B cell (primary cell): ENCODE data around the gene AADAC. TPM values are rescaled to one million over a fixed set of nuclear protein-coding genes. Genes with fewer than 3 reads are reported as not detected.

Experiments
- ATAC-seq: fragments of 200-7000 bp; cut with Tn5 transposase; one replicate; pipeline ENCODE4 v1.10.0; 2021; ENCODE audit warnings: low read depth, mild to moderate bottlenecking, moderate number of reproducible peaks, moderate library complexity
- CTCF ChIA-PET: fragments of 350-600 bp; sonication (Branson Sonifier 250); formaldehyde crosslinking; loops from one replicate; lab custom pipeline; 2021; ENCODE audit warnings: antibody characterized with exemption, inconsistent platforms; lab: Charles Lee
- POLR2A ChIA-PET: fragments of 350-600 bp; sonication (Branson Sonifier 250); formaldehyde crosslinking; loops from one replicate; lab custom pipeline; 2021; ENCODE audit warnings: antibody characterized with exemption; lab: Charles Lee
- DNase-seq: peaks from one replicate; pipeline ENCODE4 v3.0.0; 2013
- H2AFZ ChIP-seq: 2 replicates; pipeline ENCODE4 v1.6.1; 2012; ENCODE audit warnings: mild to moderate bottlenecking, low read depth, low read length; ENCODE audit not compliant: insufficient read depth, poor library complexity, severe bottlenecking
- H3K27ac ChIP-seq, 2 donors: 1 replicate in 1 of 2; 2 replicates in 1 of 2; pipeline ENCODE4 v1.5.1; 2012 to 2013; ENCODE audit warnings: low read length in 2 of 2, mild to moderate bottlenecking in 2 of 2, moderate library complexity in 1 of 2
- H3K27me3 ChIP-seq, 4 experiments: fragments of 200-600 bp in 1 of 4; sonication (generic) in 1 of 4; replicated peaks in 1 of 4; 1 replicate in 2 of 4; 2 replicates in 2 of 4; pipeline versions ENCODE4 v1.6.1 to v1.7.0; 2013 to 2016; ENCODE audit warnings: low read length in 3 of 4, mild to moderate bottlenecking in 2 of 4, mixed read lengths in 1 of 4, moderate library complexity in 1 of 4; ENCODE audit not compliant: insufficient read depth in 4 of 4, control insufficient read depth in 3 of 4; ENCODE audit errors: control extremely low read depth in 1 of 4
- H3K36me3 ChIP-seq, 2 experiments: replicated peaks in 1 of 2; 1 replicate in 1 of 2; 2 replicates in 1 of 2; pipeline versions ENCODE4 v1.6.1 to v1.7.1; 2013; ENCODE audit warnings: low read length in 1 of 2; ENCODE audit not compliant: insufficient read depth in 2 of 2, control insufficient read depth in 1 of 2; ENCODE audit errors: control extremely low read depth in 1 of 2, extremely low read depth in 1 of 2
- H3K4me1 ChIP-seq, 2 donors: fragments of 200-600 bp in 1 of 2; sonication (generic) in 1 of 2; 1 replicate in 1 of 2; 2 replicates in 1 of 2; pipeline versions ENCODE4 v1.5.1 to v1.6.1; 2013 to 2017; ENCODE audit warnings: low read length in 2 of 2; ENCODE audit not compliant: control insufficient read depth in 2 of 2, insufficient read depth in 2 of 2
- H3K4me2 ChIP-seq: replicated peaks from 2 replicates; pipeline ENCODE3; 2012; ENCODE audit warnings: mild to moderate bottlenecking, low read depth, low read length; ENCODE audit not compliant: poor library complexity, severe bottlenecking
- H3K4me3 ChIP-seq, 5 experiments: fragments of 200-600 bp in 1 of 5; sonication (generic) in 1 of 5; 1 replicate in 3 of 5; 2 replicates in 2 of 5; pipeline versions ENCODE4 v1.5.1 to v1.7.0; 2011 to 2016; ENCODE audit warnings: low read length in 4 of 5, mild to moderate bottlenecking in 4 of 5, low read depth in 2 of 5, control low read depth in 1 of 5, moderate library complexity in 1 of 5; ENCODE audit not compliant: insufficient read depth in 1 of 5; ENCODE audit errors: control extremely low read depth in 1 of 5, extremely low read depth in 1 of 5
- H3K79me2 ChIP-seq: fragments of 200-600 bp; sonication (generic); one replicate; pipeline ENCODE4 v1.6.0; 2016; ENCODE audit warnings: low read length; ENCODE audit not compliant: control insufficient read depth, insufficient read depth
- H3K9ac ChIP-seq: fragments of 200-600 bp; sonication (generic); 2 replicates; pipeline ENCODE4 v1.6.1; 2017; ENCODE audit warnings: mild to moderate bottlenecking, low read length, moderate library complexity
- H3K9me3 ChIP-seq, 3 donors: one replicate each; pipeline versions ENCODE4 v1.6.1 to v1.7.1; 2013; ENCODE audit warnings: low read length in 2 of 3; ENCODE audit not compliant: control insufficient read depth in 2 of 3, insufficient read depth in 1 of 3; ENCODE audit errors: control extremely low read depth in 1 of 3
- H4K20me1 ChIP-seq: 2 replicates; pipeline ENCODE4 v1.6.0; 2012; ENCODE audit warnings: mild to moderate bottlenecking, low read length; ENCODE audit not compliant: insufficient read depth, control insufficient read depth, poor library complexity, severe bottlenecking
- H3K27ac Mint-ChIP-seq: one replicate; pipeline ENCODE4 v1.8.0; 2021; ENCODE audit warnings: mixed read lengths
- H3K27me3 Mint-ChIP-seq: one replicate; pipeline ENCODE4 v1.8.0; 2021; ENCODE audit warnings: mixed read lengths
- H3K4me1 Mint-ChIP-seq: one replicate; pipeline ENCODE4 v1.8.0; 2021; ENCODE audit warnings: mixed read lengths
- H3K4me3 Mint-ChIP-seq: one replicate; pipeline ENCODE4 v1.8.0; 2021; ENCODE audit warnings: mixed read lengths
- H3K9me3 Mint-ChIP-seq: one replicate; pipeline ENCODE4 v1.8.0; 2022; ENCODE audit warnings: mixed read lengths; ENCODE audit not compliant: insufficient read depth
- CTCF ChIP-seq: fragments of 200-600 bp; IDR thresholded peaks from one replicate; pipeline ENCODE4 v1.8.0; 2022; ENCODE audit warnings: antibody characterized with exemption, mild to moderate bottlenecking
- EZH2 ChIP-seq: IDR thresholded peaks from 2 replicates; pipeline ENCODE4 v1.6.1; 2012; ENCODE audit warnings: borderline replicate concordance, low read depth, mild to moderate bottlenecking, moderate library complexity, low read length; ENCODE audit not compliant: insufficient read depth, poor library complexity, severe bottlenecking
- whole genome bisulfite sequencing: methylation state at CpG from one replicate; pipeline ENCODE4 v1.1.5; 2013; ENCODE audit warnings: missing lambda C conversion rate; ENCODE audit not compliant: insufficient coverage; 5-methylcytosine and 5-hydroxymethylcytosine counted together
- intact Hi-C: fragments of 100-400 bp; cut with micrococcal nuclease; formaldehyde crosslinking; loops from one replicate; pipeline ENCODE4 v1.10.0; 2022
- polyA plus RNA-seq: library from polyadenylated mRNA; depleted of rRNA; stranded (reverse); fragments of >200 nt; gene quantifications from 2 replicates; pipeline ENCODE4 v1.2.3, GENCODE V29; 2012
- total RNA-seq, 2 donors: library from RNA; stranded (reverse); fragments of 120-200 nt in 1 of 2; gene quantifications; 1 replicate in 1 of 2; 2 replicates in 1 of 2; pipeline versions ENCODE4 v1.2.3 to v1.2.4, GENCODE V29; 2013 to 2022

Gene AADAC
- total and polyA plus RNA-seq, 2 donors (not counting 1 experiment from before 2014, with no cell fraction given), result not detected

- no peaks in the 10 kb centered on the region for H3K27me3 ChIP-seq
- H3K4me3 ChIP-seq, result no peak overlapping the region
- WGBS, result no CpG with 5 or more reads among the region's 3 CpGs
- H3K27ac Mint-ChIP-seq, result no peak overlapping the region
- DNase-seq (no peak), ATAC-seq (no peak)
- CTCF ChIA-PET, result no interaction called here
- intact Hi-C loops, result no loop called here
- no peak for TF ChIP-seq EZH2
- TF ChIP-seq CTCF, result no peak
- POLR2A ChIA-PET, result no interaction called here
- H3K27me3 Mint-ChIP-seq, result peaks cover 15% of the 10 kb centered on the region
- no peak overlapping the region for H3K4me3 Mint-ChIP-seq
- no peaks in the 10 kb centered on the region for H3K9me3 Mint-ChIP-seq
- H3K79me2 ChIP-seq, result no peaks in the 10 kb centered on the region
- no peaks in the 10 kb centered on the region for H3K4me1 ChIP-seq
- H3K27ac ChIP-seq, result no peak overlapping the region
- no peak overlapping the region for H3K9ac ChIP-seq
- no peaks in the 10 kb centered on the region for H3K4me1 Mint-ChIP-seq
- no peaks in the 10 kb centered on the region for H4K20me1 ChIP-seq
- H2AFZ ChIP-seq, result no peak overlapping the region
- no peak overlapping the region for H3K4me2 ChIP-seq
- no peaks in the 10 kb centered on the region for H3K36me3 ChIP-seq
- no peaks in the 10 kb centered on the region for H3K9me3 ChIP-seq
Observed at GRCh38 chr3:151816091-151816604, 2.2 kb downstream of the AADAC start.

- no peaks in the 10 kb centered on the region for H3K79me2 ChIP-seq
- no peak overlapping the region for H3K4me3 ChIP-seq
- WGBS, result 93% methylated on average over 3 of the region's 5 CpGs
- no peak overlapping the region for H2AFZ ChIP-seq
- CTCF ChIA-PET, result no interaction called here
- no peaks in the 10 kb centered on the region for H3K9me3 ChIP-seq
- no peak overlapping the region for H3K27ac Mint-ChIP-seq
- no peaks in the 10 kb centered on the region for H3K36me3 ChIP-seq
- H3K4me3 Mint-ChIP-seq, result no peak overlapping the region
- H3K4me1 ChIP-seq, result no peaks in the 10 kb centered on the region
- no peaks in the 10 kb centered on the region for H4K20me1 ChIP-seq
- intact Hi-C loops, result no loop called here
- H3K4me1 Mint-ChIP-seq, result no peaks in the 10 kb centered on the region
- ATAC-seq (no peak), DNase-seq (no peak)
- H3K9me3 Mint-ChIP-seq, result no peaks in the 10 kb centered on the region
- no peak overlapping the region for H3K9ac ChIP-seq
- POLR2A ChIA-PET, result no interaction called here
- TF ChIP-seq CTCF (no peak), EZH2 (no peak)
- H3K27me3 ChIP-seq, result no peaks in the 10 kb centered on the region
- H3K27ac ChIP-seq, result no peak overlapping the region
- H3K27me3 Mint-ChIP-seq, result peaks cover 15% of the 10 kb centered on the region
- no peak overlapping the region for H3K4me2 ChIP-seq
Observed at GRCh38 chr3:151817473-151817872, 3.6 kb downstream of the AADAC start.
